Upper lobe of right lung (tissue), 1 donor: ENCODE results near the gene PDE7B. TPM values are rescaled to one million over a fixed set of nuclear protein-coding genes. Genes with fewer than 3 reads are reported as not detected.
"Not testable (repeated sequence)": the region's sequence is repeated elsewhere in the genome, so short reads cannot be mapped to it uniquely, and the experiment has no call there.

Experiments used
- ATAC-seq: fragments of 200-7000 bp; cut with Tn5 transposase; one replicate; pipeline ENCODE4 v1.9.1; 2020; ENCODE audit warnings: mild to moderate bottlenecking, moderate library complexity
- DNase-seq: peaks from one replicate; pipeline ENCODE4 v3.0.0-alpha.2; 2020
- H3K27ac ChIP-seq: fragments of 200-600 bp; one replicate; pipeline ENCODE4 v1.8.0; 2022
- H3K27me3 ChIP-seq: fragments of 200-600 bp; one replicate; pipeline ENCODE4 v1.8.0; 2022; ENCODE audit warnings: mild to moderate bottlenecking
- H3K36me3 ChIP-seq: fragments of 200-600 bp; one replicate; pipeline ENCODE4 v1.8.0; 2022
- H3K4me1 ChIP-seq: fragments of 200-600 bp; one replicate; pipeline ENCODE4 v1.8.0; 2022
- H3K4me3 ChIP-seq: fragments of 200-600 bp; one replicate; pipeline ENCODE4 v1.8.0; 2022; ENCODE audit warnings: mild to moderate bottlenecking
- H3K9me3 ChIP-seq: fragments of 200-600 bp; one replicate; pipeline ENCODE4 v1.8.0; 2022
- CTCF ChIP-seq: fragments of 200-600 bp; IDR thresholded peaks from one replicate; pipeline ENCODE4 v1.8.0; 2022; ENCODE audit warnings: antibody characterized with exemption
- intact Hi-C: fragments of 100-400 bp; cut with DNase I; formaldehyde crosslinking; loops from one replicate; pipeline ENCODE4 v1.11.0; 2022
- total RNA-seq: library from RNA; stranded (reverse); fragmentation: NEBNext Ultra II Directional; extraction: Animal tissue kit (Norgen Biotek cat#: 25700); gene quantifications from one replicate; pipeline ENCODE4 v1.2.1, GENCODE V29; 2021
- donor health status: DM: no; HTN: yes; CAD: no; lungs with severe emphysema.

The PDE7B gene
- total RNA-seq, 1 donor from 2014 or later, result 4.2 TPM

DNA sequence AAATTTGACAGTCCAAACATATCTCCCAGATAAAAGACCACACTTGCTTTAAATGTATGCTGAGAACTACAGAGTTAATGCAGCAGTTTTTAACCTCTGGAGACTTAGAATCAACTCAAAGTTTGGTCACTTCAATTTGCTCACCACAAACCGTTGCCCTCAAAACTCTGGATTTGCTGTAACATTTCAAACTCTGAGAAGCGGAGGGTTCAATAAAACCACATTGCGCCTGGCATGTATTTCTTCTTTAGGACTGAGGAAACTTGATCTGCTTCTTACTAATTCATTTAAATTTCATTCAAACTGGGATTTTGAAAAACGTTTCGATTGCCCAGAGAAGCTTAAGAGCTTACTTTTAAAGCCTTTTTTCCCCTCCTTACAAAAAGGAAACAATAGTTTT lies 282.8 kb downstream of the PDE7B start:
- no peak overlapping the region for H3K27ac ChIP-seq

DNA sequence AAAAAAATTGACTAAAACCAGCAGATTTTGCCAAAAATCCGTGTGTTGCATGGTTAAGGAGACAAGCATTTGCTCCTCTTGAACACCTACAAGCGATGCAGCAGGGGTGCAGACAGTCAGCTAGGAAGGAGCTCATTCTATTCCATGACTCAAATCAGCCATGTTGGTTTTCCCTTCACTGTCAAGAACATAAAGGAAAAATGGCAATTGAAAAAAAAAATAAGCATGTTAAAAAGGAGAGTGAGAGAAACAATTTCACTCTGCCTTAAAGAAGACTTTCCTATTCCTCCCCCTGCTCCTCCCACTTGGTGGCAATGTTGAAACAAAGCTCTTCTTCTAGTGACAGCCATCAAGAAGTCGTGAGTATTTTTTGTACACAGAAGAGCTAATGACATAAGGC lies 283.2 kb downstream of the PDE7B start:
- no peak for TF ChIP-seq CTCF

More for the DNA sequence above, 282.8 kb downstream of the PDE7B start:
- ATAC-seq (no peak), DNase-seq (no peak)
- intact Hi-C loops, result no loop called here
- TF ChIP-seq CTCF, result no peak
- no peaks in the 10 kb centered on the region for H3K27me3 ChIP-seq
- no peaks in the 10 kb centered on the region for H3K9me3 ChIP-seq
- H3K4me1 ChIP-seq, result no peaks in the 10 kb centered on the region
- no peaks in the 10 kb centered on the region for H3K36me3 ChIP-seq
- H3K4me3 ChIP-seq, result no peak overlapping the region

DNA sequence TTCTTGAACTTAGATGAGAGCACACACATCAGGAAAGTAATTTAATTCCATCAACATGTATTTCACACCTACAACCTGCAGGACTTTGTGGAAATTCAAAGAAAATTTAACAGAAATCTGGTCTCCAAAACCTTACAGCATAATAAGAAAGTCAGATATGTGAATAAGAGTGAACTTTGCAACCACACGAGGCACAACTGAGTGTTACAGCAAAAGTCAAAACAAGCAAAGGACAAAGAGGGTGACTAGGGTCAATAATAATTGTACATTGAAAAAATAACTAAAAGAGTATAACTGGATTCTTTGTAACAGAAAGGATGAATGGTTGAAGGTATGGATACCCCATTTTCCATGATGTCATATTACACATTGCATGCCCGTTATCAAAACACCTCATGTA lies 284.8 kb downstream of the PDE7B start:
- intact Hi-C loops, result no loop called here
- Histone ChIP-seq H3K4me1 (no peaks in the 10 kb centered on the region), H3K4me3 (no peak overlapping the region), H3K27me3 (no peaks in the 10 kb centered on the region), H3K9me3 (no peaks in the 10 kb centered on the region), H3K27ac (no peak overlapping the region), H3K36me3 (no peaks in the 10 kb centered on the region)
- no peak for TF ChIP-seq CTCF
- ATAC-seq, result no peak
- no peak for DNase-seq

More for the DNA sequence above, 283.2 kb downstream of the PDE7B start:
- Histone ChIP-seq H3K36me3 (no peaks in the 10 kb centered on the region), H3K27me3 (no peaks in the 10 kb centered on the region), H3K4me3 (no peak overlapping the region), H3K9me3 (no peaks in the 10 kb centered on the region), H3K4me1 (no peaks in the 10 kb centered on the region), H3K27ac (no peak overlapping the region)
- intact Hi-C loops, result no loop called here
- no peak for ATAC-seq
- DNase-seq, result no peak

DNA sequence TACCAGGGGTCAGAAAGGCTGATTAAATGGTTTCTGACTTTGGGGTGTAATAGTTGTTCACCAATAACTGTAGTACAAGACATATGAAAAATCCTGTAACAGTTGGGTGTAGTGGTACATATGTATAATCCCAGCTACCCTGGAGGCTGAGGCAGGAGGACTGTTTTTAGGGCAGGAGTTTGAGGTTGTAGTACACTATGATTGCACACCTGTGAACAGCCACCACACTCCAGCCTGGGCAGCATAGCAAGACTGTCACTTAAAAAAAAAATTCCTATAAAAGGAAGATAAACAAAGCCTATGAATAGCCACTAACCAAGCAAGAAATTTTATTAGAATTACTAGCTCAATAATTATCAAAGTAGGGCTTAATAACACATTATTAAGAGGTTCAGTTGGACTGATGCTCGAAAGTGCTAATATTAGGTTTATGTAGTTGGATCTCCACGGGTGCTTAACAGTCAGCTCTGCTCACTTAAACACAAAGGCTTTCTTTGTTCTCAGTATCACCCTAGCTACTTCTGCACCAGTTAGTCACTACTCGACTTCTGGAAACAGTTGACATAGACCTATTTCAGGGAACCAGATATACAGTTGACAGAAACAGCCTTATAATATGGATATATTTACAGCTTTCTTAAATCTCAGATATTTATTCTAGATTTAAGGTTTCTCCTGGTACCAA lies 285.6 kb downstream of the PDE7B start:
- Histone ChIP-seq H3K27me3 (no peaks in the 10 kb centered on the region), H3K9me3 (no peaks in the 10 kb centered on the region), H3K4me3 (no peak overlapping the region), H3K36me3 (no peaks in the 10 kb centered on the region), H3K4me1 (no peaks in the 10 kb centered on the region), H3K27ac (no peak overlapping the region)
- intact Hi-C loops, result no loop called here
- ATAC-seq (no peak), DNase-seq (no peak)
- TF ChIP-seq CTCF, result no peak

DNA sequence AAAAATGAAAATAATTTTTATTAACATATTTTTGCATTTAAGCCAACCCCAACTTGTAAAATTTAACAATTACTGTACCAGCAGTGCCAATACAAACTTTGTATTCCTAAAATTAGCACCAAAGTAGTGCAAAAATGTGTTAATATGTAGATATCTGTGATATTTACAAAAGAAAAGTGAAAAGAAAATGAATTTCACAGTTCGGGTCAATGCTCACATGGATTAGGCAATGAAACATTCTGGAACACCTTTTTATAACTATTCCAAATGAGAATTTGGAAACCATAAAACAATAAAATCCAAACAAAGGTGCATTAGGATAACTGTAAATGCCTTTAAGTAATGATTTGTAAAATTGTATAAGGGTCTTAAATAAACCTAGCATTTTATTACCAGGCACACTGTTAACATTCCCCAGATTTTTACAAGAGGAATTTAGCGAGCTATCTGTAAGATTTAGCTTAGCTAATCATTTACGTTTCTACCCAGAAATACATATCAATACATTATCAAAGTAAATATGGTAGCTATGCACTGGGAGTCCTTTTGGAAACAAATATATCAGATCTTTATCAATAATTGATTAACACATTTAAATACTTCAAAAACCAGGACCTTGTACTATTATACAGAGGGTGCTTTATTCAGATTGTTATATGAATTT lies 286.4 kb downstream of the PDE7B start:
- no peak overlapping the region for H3K4me3 ChIP-seq
- no peaks in the 10 kb centered on the region for H3K36me3 ChIP-seq
- DNase-seq (no peak), ATAC-seq (no peak)
- H3K9me3 ChIP-seq, result no peaks in the 10 kb centered on the region
- H3K4me1 ChIP-seq, result no peaks in the 10 kb centered on the region
- no peaks in the 10 kb centered on the region for H3K27me3 ChIP-seq
- TF ChIP-seq CTCF, result no peak
- no peak overlapping the region for H3K27ac ChIP-seq
- intact Hi-C loops, result no loop called here

GRCh38 chr6:136139111-136139510 lies 287.6 kb downstream of the PDE7B start:
- H3K27me3 ChIP-seq, H3K9me3 ChIP-seq, intact Hi-C loops, H3K4me3 ChIP-seq, ATAC-seq, H3K36me3 ChIP-seq, H3K4me1 ChIP-seq, DNase-seq, H3K27ac ChIP-seq: not testable (repeated sequence)
